ENCODE data around the gene GTF2E1. TPM values are rescaled to one million over a fixed set of nuclear protein-coding genes. Genes with fewer than 3 reads are reported as not detected.
"Not testable (repeated sequence)": the region's sequence is repeated elsewhere in the genome, so short reads cannot be mapped to it uniquely, and the experiment has no call there.

Gene GTF2E1
- total RNA-seq, 4 donors from 2014 or later = 3.1 to 14.5 (median 8.3) TPM

DNA sequence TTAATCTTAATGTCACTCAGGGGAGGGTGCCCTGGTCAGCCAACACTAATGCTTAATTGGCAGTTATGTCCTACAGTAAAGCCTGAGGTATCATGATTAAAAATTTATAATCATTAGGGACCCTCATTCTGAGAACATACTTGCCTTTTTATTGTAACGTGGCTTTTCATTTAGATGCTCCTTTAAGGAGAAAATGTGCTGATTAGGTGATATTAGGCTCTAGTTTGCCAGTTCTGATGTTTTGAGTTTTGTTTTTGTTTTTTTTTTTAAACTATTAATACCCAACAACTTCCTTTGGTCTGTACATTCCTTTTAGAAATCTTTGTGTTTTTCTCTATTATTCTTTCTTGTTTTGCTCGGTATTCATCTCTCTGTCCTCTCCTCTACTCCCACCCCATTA lies 10.3 kb downstream of the GTF2E1 start:
- intact Hi-C loops (cut with DNase I) = no loop called here
- WGBS, 2 donors = 93 to 95% methylated on average over 2 of the region's 2 CpGs
- H3K36me3 ChIP-seq = peaks cover 0 to 39% (median 4%) of the 10 kb centered on the region in 3 donors
- H3K4me1 ChIP-seq = peaks cover 0 to 4% (median 0%) of the 10 kb centered on the region in 3 donors
- DNase-seq = no peak
- H3K9me3 ChIP-seq = no peaks in the 10 kb centered on the region
- no peaks in the 10 kb centered on the region for H3K27me3 ChIP-seq
- H3K4me3 ChIP-seq = no peak overlapping the region
- H3K27ac ChIP-seq = no peak overlapping the region
- TF ChIP-seq, protein P1, sequence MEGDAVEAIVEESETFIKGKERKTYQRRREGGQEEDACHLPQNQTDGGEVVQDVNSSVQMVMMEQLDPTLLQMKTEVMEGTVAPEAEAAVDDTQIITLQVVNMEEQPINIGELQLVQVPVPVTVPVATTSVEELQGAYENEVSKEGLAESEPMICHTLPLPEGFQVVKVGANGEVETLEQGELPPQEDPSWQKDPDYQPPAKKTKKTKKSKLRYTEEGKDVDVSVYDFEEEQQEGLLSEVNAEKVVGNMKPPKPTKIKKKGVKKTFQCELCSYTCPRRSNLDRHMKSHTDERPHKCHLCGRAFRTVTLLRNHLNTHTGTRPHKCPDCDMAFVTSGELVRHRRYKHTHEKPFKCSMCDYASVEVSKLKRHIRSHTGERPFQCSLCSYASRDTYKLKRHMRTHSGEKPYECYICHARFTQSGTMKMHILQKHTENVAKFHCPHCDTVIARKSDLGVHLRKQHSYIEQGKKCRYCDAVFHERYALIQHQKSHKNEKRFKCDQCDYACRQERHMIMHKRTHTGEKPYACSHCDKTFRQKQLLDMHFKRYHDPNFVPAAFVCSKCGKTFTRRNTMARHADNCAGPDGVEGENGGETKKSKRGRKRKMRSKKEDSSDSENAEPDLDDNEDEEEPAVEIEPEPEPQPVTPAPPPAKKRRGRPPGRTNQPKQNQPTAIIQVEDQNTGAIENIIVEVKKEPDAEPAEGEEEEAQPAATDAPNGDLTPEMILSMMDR (IDR thresholded peaks at IDR 0.05) = no peak
- TF ChIP-seq POLR2A (IDR thresholded peaks at IDR 0.05) = no peak

DNA sequence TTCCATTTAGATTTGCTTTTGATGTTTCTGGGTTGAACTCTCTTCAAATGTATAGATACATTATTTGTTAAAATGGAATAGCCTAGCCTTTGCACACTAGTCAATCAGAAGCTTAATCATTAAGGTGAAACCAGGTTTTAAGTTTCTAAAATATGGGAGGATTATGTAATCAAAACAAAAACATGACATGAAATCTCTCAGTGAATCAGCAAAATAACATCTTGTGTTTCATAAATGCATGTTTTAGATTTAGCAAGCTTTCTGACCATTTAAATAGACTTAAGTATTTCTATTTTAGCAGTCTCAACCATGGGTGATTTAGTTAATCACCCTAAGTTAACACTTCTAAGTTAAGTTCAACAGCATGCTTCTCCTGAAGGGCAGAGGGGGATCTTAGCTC lies 11.3 kb downstream of the GTF2E1 start:
- no peak overlapping the region for H3K27ac ChIP-seq
- H3K36me3 ChIP-seq = peaks cover 0 to 39% (median 4%) of the 10 kb centered on the region in 3 donors
- no peak for DNase-seq
- no peaks in the 10 kb centered on the region for H3K27me3 ChIP-seq
- H3K4me1 ChIP-seq = peaks cover 0 to 4% (median 0%) of the 10 kb centered on the region in 3 donors
- intact Hi-C loops (cut with DNase I) = no loop called here
- no peak overlapping the region for H3K4me3 ChIP-seq
- no peaks in the 10 kb centered on the region for H3K9me3 ChIP-seq
- TF ChIP-seq POLR2A (IDR thresholded peaks at IDR 0.05) = no peak
- TF ChIP-seq, protein P1 (IDR thresholded peaks at IDR 0.05) = no peak

DNA sequence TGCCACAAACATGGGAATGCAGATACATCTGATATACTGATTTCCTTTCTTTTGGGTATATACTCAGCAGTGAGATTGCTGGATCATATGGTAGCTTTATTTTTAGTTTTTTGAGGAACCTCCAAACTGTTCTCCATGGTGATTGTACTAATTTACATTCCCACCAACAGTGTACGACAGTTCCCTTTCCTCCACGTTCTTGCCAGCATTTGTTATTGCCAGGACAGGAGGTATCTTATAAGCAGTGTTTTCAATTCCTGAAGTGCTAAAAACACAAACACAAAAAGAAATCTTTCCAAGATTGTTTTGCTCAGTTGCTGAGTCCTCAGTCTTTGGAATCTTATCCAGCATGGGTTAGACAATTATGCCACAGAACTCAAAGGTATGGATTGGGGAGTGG lies 13.5 kb downstream of the GTF2E1 start:
- H3K36me3 ChIP-seq = peaks cover 0 to 31% (median 2%) of the 10 kb centered on the region in 3 donors
- WGBS, 2 donors = 90 to 95% methylated on average over 2 of the region's 2 CpGs
- DNase-seq = no peak
- peaks cover 0 to 4% (median 0%) of the 10 kb centered on the region in 3 donors for H3K4me1 ChIP-seq
- H3K9me3 ChIP-seq = no peaks in the 10 kb centered on the region
- H3K27ac ChIP-seq = no peak overlapping the region
- H3K27me3 ChIP-seq = no peaks in the 10 kb centered on the region
- no peak overlapping the region for H3K4me3 ChIP-seq
- TF ChIP-seq, protein P1 (IDR thresholded peaks at IDR 0.05) = no peak
- no peak for TF ChIP-seq POLR2A (IDR thresholded peaks at IDR 0.05)
- intact Hi-C loops (cut with DNase I) = no loop called here

DNA sequence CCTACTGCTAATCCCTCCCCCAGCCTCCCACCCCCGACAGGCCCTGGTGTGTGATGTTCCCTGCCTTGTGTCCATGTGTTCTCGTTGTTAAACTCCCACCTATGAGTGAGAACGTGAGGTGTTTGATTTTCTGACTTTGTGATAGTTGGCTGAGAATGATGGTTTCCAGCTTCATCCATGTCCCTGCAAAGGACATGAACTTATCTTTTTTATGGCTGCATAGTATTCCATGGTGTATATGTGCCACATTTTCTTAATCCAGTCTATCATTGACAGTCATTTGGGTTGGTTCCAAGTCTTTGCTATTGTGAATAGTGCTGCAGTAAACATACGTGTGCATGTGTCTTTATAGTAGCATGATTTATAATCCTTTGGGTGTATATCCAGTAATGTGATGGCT lies 16.0 kb downstream of the GTF2E1 start:
- WGBS, 2 donors = 73 to 78% methylated on average over 4 of the region's 4 CpGs
- peaks cover 0 to 15% (median 0%) of the 10 kb centered on the region in 3 donors for H3K36me3 ChIP-seq
- H3K4me3 ChIP-seq; H3K9me3 ChIP-seq; H3K27me3 ChIP-seq; DNase-seq; H3K27ac ChIP-seq; intact Hi-C loops (cut with DNase I); H3K4me1 ChIP-seq: not testable (repeated sequence)

DNA sequence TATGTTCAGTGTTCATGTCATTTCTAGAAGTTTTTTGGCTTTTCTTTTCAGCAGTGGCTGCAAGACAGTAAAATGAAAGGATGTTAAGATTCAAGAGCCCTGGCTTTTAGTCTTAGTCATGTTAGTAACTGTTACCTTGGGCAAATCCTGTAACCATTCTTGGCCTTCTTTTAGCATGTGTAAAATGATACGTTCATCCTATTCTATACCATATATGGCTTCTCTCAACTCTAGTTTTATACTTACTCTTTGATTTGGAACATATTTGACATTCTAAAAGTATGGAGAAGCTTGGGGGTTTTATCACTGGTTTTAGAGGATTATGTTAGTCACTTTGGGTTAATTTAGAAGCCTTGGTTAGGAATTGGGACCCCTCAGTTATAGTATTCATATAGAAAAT lies 20.1 kb downstream of the GTF2E1 start:
- Histone ChIP-seq H3K4me1 (peaks cover 0 to 11% (median 7%) of the 10 kb centered on the region in 3 donors), H3K9me3 (no peaks in the 10 kb centered on the region), H3K27ac (no peak overlapping the region), H3K36me3 (no peaks in the 10 kb centered on the region), H3K27me3 (no peaks in the 10 kb centered on the region), H3K4me3 (no peak overlapping the region)
- no peak for DNase-seq
- 44 to 53% methylated on average over 1 of the region's 1 CpG for WGBS, 2 donors
- intact Hi-C loops (cut with DNase I) = no loop called here
- no peak for TF ChIP-seq POLR2A (IDR thresholded peaks at IDR 0.05)
- TF ChIP-seq, protein P1 (IDR thresholded peaks at IDR 0.05) = no peak

DNA sequence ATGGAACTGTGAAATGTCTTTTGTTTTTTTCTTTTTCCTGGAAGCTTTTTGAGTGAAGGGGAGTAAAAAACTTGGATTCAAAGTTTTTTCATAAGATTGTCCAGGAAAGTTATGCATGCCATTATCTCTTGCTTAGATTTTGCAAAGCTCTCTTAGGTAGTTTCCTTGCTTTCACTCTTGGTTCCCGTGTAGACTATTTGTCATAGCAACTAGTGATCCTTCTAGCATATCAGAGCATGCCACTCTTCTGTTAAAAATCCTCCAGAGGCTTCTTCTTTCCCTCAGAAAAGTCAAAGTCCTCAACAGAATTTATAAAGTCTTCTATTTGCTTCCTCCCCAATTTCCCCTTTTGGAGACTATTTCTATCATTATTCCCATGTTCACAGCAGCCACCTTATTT lies 21.1 kb downstream of the GTF2E1 start:
- intact Hi-C loops (cut with DNase I) = no loop called here
- H3K36me3 ChIP-seq = no peaks in the 10 kb centered on the region
- H3K27ac ChIP-seq = no peak overlapping the region
- no peaks in the 10 kb centered on the region for H3K9me3 ChIP-seq
- WGBS, 2 donors = 50 to 56% methylated on average over 1 of the region's 1 CpG
- peaks cover 0 to 13% (median 9%) of the 10 kb centered on the region in 3 donors for H3K4me1 ChIP-seq
- H3K4me3 ChIP-seq = no peak overlapping the region
- TF ChIP-seq POLR2A (IDR thresholded peaks at IDR 0.05) = no peak
- TF ChIP-seq, protein P1 (IDR thresholded peaks at IDR 0.05) = no peak
- DNase-seq = no peak
- no peaks in the 10 kb centered on the region for H3K27me3 ChIP-seq

All from esophagus squamous epithelium (tissue), 5 donors.